ENCODE results near the gene MOB3B.

- no peak for TF ChIP-seq POLR2AphosphoS5 (IDR thresholded peaks at IDR 0.05; ENCODE audit: low read depth, low read length)
- TF ChIP-seq TAF1 (IDR thresholded peaks at IDR 0.05; ENCODE audit: borderline replicate concordance, insufficient read depth, low read length): no peak
- TF ChIP-seq SIN3A (IDR thresholded peaks at IDR 0.05; ENCODE audit: borderline replicate concordance, insufficient read depth, low read length): no peak
Measured at GRCh38 chr9:27469550-27469949, 60.1 kb downstream of the MOB3B start.

Data from PFSK-1 (cell line).